HG03097 (cell line): ENCODE results near the gene EXT2.

Experiments
- ATAC-seq: cut with Tn5 transposase; IDR thresholded peaks from one replicate; pipeline ENCODE4 v1.9.1; 2021; ENCODE audit not compliant: unreplicated experiment, low FRiP score

The EXT2 gene

DNA sequence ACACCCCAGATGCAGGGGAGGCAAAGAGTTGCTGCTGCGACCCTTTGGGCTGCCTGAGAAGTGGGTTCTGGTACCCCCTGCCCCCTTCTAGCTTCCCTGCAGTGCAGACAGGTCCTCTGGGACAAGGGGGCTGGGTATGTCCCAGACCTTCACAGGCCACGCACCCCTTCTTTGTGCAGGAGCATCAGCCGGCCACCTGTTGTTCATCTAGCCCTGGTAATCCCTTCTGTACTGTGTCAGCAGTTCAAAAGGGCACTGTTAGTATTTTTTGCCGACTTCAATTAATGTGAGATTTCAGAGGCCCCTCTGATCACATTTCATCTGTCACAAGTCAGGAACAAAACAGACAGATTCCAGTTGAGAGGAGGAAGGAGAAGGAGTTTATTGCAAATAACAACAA is 164.6 kb downstream of the EXT2 start:
- no peak for ATAC-seq

DNA sequence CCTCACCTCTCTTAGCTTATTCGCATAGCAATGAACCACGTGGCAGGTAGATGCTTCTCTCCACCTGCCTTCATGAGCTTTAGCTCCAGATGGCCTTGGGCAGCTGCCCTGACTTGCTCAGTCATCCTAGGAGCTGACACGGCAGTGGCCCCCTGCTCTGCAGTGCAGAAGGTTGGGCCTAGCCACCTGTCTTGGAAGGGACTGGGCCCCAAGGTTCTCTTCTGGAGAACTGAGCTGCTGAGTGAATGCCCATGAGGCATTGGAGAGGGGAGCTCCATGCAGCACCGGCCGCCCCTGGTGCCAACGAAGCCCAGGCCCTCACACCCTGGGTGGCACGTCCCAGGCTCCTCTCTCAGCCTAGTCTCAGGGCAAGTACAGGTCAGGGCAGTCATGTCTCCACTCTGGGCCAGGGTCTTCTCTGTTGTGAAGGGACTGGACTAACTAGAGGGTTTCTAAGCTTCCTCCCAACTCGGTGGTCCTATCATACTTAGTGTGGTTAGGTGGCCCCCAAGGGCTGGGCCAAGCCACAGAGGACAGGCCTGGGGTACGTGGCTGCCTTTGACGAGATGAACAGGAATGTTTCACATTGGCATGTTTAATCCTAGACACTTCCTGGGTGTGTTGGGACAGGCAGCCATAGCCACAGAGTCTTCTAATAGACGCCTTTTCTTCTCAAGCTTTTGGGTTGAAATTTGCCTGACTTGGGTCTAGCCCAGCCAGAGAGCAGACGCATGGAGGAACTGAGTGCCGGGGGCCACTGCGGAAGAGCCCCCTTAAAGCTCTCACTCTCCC is 166.5 kb downstream of the EXT2 start:
- no peak for ATAC-seq

DNA sequence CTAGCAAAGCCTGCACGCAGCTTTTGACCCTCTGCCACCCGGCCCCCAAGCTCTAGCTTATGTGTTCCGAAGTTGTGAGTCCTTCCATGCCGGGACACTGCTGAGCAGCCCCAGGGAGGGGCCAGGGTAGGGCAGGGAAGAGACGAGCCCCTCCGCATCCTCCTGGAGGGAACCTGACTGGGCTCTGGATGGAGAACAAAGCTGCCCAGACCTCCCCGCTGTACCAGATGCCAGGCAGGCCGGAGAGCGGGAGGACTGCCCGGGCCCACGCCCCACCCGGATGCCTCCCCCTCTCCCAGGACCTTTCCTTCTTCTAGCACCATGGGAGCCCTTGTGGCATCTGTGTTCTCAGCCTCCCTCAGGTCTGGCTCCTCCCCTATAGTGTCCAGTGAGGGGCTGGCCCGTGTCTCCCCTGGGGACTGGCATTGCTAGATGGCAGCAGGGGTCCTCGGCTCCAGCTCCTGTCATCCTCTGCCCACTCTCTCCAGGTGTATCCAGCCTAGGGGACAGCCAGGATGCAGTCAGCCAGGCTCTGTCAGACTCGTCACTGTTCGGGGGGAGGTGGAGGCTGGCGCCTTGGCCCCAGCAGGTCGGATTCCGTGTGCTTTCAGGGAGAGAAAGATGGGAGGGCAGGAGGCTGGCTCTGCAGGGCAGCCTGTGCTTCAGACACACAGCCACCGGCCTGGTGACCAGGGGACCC is 168.4 kb downstream of the EXT2 start:
- no peak for ATAC-seq

DNA sequence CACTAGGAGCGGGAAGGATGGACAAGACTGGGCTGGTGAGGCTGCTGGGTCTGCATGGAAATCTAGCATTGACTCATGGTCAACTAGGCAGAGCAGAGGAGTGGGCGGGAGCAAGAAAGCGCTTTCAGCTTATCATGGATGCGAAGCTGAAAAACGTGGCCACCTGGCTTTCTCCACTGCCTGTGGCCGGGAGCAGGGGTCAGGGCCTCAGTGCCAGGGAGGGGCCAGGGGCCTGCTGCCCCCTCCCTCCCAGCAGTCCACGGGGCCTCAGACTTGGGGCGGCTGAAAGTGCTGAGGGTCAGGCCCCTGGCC is 168.9 kb downstream of the EXT2 start:
- no peak for ATAC-seq

DNA sequence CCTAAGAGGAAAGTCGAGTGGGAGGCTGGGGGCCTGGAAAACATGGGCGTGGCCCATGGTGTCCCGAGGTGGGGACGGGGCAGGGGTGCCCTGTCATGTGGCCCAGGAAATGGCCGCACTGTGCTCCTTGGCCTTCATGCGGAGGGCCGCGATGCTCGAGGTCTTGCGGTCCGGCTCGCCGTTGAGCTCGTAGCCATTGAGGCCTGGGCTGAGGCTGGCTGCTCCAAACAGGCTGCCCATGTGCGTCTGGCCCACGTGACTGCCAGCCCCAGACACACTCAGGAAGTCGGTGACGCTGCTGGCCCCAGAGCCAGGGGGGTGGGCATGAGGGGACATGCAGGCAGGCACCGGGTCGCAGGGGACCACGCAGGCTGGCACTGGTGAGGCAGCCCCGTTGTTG is 169.3 kb downstream of the EXT2 start:
- ATAC-seq, result no peak

DNA sequence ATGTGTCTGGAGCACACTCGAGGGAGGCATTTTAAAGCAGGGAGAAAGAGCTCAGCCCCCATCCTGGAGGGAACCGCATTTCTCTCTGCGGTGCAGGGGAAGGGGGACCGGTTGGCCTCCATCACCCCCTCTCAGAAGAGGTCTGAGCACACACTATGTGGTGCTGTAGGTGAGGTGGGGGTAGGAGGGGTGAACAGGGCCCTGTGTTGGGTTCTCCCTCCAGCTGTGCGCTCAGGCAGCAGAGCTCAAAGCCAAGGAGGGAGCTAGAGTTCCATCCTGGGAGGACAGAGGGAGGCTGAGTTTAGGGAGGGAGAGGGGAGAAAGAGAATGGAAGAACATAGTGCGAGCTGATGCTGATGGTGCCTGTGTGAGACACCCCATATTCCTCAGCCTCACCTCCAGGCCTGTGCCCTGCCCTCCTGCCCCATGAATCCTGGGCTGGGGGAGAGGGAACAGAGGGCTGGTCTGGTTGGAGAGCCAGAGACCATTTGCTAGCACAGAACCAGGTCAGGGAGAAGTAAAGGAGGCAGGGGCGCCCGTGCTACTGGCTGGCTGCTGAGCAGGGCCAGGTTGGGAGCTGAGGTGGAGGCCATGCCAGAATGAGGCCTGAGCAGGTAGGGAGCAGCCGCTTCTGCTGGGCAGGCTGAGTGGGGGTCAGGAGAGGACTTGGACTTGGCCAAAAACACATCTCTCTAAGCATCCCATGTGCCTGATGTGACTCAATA is 170.7 kb downstream of the EXT2 start:
- no peak for ATAC-seq

DNA sequence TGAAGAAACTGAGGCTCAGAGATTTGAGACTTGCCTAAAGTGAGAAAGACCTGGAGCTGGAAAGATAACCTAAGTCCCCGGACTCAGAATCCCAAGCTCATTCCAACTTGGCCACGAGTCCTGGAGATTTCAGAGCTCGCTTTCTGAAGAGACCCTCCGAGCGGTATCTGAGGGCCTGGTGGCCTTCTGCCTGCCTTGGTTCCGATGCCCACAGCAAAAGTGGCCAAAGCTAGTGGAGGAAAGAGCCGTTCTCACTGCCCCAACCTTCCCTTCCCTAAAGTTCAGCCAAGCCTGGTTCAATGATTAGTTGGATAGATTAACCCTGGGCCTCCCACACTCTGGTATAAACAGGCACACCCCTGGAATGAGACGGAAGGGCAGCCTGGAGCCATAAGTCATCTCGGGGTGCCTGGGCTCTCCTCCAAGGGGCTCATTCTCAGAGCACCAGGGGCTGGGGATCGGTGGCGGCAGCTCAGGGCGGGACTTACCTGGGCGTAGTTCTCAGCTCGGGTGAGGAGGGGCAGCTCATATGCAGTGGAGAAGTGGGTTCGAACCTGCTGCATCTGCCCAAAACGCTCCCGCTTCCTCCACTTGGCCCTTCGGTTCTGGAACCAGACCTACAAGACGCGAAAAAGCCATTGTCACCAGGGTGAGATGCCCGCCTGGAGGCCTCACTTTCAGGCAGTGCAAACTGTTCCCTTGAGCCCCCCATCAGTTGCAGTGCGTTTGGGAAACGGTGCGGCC is 171.7 kb downstream of the EXT2 start:
- no peak for ATAC-seq

DNA sequence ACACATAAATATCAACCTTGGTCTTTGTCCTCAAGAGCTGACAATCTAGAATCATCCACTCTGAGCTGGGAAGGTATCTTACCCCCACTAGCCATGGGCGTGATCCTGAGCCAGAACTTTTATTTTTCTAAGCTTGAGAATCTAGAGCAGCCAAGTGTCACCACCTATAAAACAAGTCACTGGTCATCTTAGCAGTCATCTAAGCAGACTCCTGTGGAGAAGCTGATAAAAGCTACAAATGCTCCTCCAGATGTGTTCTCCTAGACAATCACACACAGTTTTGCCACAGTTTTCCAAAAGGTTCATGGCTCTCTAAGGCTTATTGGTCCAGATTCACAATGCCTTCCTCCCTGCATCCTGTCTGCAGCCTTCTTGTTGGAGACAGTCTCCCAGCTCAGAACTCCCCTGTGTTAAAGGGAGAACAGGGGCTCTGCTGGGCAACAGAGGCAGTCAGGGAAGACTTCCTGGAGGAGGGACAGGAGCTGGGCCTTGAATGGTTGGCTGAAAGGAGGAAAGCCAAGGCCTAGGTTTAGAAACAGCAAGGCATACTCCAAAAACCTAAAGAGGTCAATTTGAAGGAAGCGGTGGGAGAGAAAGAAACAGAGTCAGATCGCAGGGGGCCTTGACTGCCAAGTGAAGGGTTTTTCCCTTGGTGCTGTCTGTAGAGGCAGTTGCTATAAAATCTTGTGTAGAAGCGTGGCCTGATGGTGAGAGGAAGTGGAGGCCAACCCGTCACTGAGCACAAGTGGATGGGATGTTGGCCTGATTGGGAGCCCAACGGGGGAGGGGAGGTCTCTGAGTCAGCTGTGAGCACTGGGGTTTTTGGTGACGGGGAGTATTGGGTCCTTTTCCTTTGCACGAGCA is 172.5 kb downstream of the EXT2 start:
- ATAC-seq, result no peak

DNA sequence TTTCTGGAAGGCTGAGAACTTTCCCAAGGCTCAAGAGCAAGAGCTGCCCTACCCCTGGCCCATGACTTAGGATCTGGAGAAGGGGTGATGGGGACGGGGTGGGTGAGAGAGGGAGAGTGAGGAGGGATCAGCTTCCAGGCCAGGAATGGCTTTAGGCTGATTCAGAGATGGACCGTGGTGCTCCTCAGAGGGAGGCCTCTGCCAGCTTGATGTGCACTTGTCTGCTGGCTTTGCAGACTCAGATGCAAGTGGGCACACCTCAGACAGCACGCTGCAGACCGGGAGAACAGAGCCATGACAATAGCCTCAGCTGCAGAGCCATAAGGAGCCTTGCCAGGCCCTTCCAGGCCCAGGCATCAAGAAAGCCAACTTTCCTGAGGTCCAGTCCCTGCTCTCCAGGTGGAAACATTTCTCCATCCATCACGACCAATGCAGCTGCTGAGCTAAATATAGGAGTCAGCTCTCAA is 173.2 kb downstream of the EXT2 start:
- ATAC-seq, result no peak

DNA sequence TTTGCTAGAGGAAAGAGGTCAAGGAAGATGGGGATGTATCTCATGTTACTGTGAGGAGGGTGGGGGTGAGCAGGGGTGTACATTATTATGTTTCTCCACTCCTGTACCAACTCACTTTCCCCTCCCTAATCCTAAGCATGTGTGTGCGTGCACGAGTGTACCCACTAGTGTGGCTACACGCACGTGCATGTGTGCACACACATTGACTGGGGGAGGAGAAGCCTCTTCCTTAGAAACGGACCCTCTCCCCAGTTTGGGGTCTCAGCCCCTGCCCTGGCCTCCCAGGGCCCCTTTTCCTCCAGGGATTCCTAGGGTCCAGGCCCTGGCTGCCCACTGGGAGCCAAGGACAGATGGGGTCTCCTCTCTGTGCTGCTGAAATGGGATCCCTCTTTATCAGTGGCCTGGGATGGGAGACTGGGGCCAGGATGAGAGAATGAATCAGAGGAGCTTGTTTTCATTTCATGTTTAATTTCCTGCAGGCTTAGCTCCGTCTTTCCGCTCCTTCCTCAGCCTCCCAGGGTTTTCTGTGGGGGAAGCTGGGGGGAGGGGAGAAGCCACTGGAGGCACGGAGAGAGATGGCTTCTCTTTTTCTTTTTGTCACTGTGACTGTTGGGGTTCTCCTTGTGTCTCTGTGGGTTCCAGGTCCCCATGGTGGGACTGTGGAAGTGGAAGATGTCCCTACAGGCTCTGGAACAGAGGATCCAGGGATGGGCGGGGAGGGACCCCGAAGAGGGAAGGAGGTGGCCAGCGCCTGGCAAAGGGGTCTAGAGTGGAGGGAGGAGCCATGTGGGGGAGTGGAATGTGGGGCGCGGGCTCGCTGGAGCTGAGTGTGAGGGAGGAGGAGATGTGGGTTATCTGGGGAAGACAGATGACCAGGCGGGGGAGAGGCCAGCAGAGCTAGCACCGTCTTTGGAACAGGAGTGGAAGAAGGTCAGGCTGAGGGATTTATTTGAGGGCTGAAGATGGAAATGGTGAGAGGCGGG is 174.2 kb downstream of the EXT2 start:
- no peak for ATAC-seq

DNA sequence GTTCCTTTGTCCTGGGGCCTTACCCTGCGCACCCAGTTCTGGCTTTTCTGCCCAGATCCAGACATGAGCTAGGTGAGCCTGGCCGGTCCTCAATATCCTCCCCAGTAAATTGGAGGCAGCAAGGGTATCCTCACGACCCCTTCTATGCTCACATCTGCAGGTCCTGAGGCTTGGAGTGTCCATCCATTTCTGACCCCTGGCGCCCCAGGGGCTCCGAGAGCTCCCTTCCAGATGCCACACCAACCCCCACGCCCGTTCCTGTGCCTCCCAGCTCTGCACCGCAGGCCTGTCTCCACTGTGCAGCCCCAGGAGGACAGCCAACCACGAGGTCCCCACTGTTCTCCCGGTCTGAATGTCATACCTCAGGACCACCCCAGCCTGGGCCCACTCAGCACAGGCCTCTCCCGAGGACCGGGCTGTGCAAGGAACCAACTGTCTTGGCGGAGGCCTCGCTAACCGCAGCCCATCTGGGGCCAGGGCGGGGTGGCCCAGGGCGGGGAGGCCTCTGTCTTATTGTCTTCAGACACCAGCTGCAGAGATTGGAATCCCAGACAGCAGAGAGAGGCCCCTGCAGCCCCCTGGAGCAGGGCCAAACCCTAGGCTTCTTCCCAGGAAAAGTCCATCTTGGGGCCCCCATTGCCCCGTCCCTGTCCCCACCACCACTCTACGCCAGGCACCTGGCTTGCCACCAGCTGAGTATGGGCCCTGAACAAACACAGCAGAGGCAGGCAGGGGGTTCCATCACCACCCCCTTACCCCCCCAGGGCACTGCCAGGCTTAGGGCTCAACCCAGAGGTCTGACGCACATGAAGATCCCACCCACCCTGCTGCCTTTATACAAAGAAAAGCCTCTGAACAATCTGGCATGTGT is 175.2 kb downstream of the EXT2 start:
- ATAC-seq, result no peak

DNA sequence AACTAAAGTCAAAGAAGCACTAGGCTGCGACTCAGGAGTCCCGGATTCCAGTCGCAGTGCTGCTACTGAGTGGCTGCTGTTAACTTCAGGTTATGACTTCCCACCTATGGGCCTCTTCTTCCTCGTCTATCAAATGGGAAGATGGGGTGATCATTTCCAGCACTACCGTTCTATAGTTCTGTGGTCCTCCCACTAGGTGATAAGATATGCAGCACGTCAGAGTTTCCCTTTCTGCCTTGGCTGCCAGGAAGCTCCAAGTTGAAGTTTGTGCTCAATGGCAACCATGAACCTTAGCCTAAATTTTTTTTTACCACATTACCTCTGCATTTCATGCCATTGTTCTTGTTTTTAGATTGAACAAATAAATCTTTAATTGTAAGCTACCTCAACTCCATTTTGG is 175.8 kb downstream of the EXT2 start:
- no peak for ATAC-seq

DNA sequence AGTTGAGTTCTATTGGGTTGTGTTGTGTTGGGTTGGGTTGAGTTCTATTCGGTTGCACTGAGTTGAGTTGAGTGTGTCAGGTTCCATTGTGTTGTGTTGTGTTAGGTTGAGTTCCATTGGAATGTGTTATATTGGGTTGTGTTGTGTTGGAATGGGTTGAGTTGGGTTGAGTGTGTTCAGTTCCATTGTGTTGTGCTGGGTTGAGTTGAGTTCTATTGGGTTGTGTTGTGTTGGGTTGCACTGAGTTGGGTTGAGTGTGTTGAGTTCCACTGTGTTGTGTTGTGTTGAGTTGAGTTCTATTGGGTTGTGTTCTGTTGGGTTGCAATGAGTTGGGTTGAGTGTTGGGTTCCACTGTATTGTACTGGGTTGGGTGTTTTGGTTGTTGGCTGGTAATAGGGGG is 178.9 kb downstream of the EXT2 start:
- ATAC-seq, result no peak

DNA sequence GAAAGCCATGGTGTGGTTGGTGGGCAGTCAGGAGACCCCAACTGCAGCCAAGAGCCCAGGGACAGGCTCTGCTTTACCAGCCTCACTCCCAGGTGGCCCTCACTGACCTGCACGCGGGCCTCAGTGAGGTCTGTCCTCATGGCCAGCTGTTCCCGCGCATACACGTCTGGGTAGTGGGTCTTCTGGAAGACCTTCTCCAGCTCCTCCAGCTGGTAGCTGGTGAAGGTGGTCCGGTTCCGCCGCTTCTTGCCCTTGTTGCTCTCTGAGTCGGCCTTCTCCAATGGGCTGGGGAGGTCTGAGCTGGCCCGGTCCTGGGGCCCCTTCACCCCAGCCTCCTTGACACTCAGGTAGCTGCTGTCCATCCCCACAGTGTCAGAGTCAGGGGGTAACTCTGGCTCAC is 179.8 kb downstream of the EXT2 start:
- ATAC-seq, result no peak

DNA sequence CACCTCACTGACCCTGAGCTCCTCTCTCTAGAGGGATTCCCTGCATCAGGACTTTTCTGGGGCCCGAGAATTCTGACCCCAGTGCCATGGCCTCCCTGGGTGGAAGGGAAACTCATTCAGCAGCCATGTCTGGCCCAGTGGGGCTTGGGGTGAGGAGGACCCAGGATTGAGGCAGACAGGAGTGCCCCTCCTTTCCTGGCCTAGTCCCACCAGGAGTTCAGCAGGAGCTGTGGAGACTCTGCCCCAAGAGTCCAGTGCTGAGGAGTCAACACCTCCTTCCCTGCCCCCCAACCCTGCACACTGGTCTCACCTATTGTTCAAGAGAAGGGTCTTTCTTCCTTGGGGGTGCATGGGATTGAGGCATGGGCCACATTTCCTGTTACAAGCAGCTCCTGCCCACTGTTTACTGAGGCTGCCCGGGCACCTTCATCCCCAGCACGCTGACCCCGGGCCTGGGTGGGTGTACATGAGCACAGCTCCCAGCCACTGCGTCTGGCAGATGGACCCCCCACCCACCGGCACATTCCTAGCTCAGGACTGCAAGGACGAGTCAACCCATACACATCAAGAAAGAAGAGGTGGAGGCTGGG is 180.6 kb downstream of the EXT2 start:
- no peak for ATAC-seq

DNA sequence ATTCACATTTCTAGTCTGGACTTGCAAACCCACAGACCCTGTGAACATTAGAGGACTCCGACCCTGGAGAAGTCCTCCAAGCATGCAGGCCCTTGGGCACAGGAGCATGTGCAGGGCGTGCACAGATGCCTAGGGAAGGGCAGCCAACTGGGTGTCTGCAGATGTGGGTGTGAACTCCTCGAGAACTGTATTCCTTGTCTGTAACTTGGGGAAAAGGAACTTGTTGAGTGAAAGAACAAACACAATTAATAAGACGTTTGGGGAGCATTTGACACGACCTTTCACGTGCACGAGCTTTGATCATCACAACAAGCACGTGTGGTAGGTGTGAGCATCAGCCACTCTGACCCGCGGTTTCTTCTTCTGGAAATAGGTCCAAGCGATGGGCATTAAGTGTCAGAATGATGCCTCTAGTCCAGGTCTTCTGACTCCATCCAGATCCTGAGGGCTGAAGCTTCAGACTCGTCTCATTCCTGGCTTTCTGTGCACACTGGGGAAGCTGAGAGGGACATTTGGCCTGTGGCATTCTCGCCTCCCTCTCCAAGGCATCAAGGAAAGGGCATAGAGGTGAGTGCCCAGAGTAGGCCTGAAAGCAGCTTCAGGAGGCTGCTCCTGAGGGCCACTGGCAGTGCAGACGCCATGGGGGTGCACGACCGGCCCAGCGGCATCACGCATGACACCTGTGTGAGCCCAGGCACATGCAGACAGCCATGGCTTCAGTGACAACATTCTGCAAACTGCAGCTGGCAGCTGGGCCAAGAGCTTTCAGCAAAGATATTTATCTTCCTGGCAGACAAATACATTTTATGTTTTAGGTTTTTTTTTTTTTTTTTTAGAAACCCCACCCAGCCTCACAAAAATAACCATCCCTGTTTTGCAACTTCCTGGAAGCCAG is 182.0 kb downstream of the EXT2 start:
- ATAC-seq, result no peak

DNA sequence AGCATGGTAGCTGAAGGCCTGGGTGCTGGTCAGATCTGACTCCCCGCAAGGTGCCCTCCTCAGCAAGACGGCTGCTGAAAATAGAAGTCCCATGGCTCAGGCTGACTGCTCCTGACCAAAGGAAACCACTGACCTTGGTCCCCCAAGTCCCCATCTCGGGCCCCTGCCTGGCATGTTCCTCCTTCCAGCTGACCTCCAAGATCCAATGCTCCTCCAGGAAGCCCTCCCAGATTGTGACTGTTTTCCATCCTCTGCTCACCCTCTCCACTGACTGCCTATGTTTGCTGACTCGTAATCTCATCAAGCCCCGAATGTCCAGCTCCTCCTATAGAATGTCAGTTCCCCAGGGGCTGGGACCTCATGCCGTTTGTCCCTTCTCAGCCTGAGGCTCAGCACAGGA is 184.0 kb downstream of the EXT2 start:
- ATAC-seq, result no peak
